GM10248 (cell line): ENCODE measurements around the gene AKT2.
"Not testable (repeated sequence)": the region's sequence is repeated elsewhere in the genome, so short reads cannot be mapped to it uniquely, and the experiment has no call there.

Experiments
- CTCF ChIA-PET: fragments of 300-600 bp; sonication (Branson Sonifier 250); formaldehyde crosslinking; extraction: SDS; loops from one replicate; lab custom pipeline; 2021; ENCODE audit warnings: antibody characterized with exemption; lab: Yijun Ruan, JAX
- POLR2A ChIA-PET: fragments of 350-650 bp; sonication (Branson Sonifier 250); formaldehyde crosslinking; extraction: SDS; loops from one replicate; lab custom pipeline; 2020; ENCODE audit warnings: antibody characterized with exemption; lab: Yijun Ruan, JAX
- DNase-seq: peaks from one replicate; pipeline ENCODE4 v3.0.0; 2012; ENCODE audit errors: extremely low spot score
- CTCF ChIP-seq: IDR thresholded peaks from 2 replicates; pipeline ENCODE4 v1.5.1; 2012; ENCODE audit warnings: mild to moderate bottlenecking, low read depth; ENCODE audit errors: extremely low read depth, missing control alignments, control extremely low read depth

AKT2 gene

GRCh38 chr19:40284501-40285352, at the start of gene AKT2:
Gene AKT2, minus strand, starts transcription at chr19:40285345. Its CDS starts 20,078 bp downstream, at chr19:40265267.
- POLR2A ChIA-PET, result no interaction called here
- CTCF ChIA-PET, result interaction anchor here (2.6 kb wide), 1 partner anchor 21 kb away, joined by 9 read pairs; no protein-coding TSS in a partner anchor
- TF ChIP-seq CTCF, result no peak
- peak; percentile 65 for DNase-seq

DNA sequence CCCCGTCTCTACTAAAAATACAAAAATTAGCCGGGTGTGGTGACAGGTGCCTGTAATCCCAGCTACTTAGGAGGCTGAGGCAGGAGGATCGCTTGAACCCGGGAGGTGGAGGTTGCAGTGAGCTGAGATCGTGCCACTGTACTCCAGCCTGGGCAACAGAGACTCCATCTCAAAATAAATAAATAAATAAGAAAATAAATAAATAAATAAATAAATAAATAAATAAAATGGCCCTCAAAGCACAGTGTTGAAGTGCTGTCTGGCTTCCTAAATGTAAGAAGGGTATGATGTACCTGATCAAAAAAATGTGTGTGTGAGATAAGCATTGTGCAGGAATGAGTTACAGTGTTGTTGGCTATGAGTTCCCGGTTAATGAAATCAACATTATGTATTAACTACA, 47.9 kb upstream of the AKT2 start:
- POLR2A ChIA-PET, DNase-seq: not testable (repeated sequence)
- CTCF ChIA-PET, result interaction anchor here (0.9 to 1.4 kb wide), 2 partner anchors 17 to 131 kb away, joined by 3 read pairs; no protein-coding TSS in a partner anchor

DNA sequence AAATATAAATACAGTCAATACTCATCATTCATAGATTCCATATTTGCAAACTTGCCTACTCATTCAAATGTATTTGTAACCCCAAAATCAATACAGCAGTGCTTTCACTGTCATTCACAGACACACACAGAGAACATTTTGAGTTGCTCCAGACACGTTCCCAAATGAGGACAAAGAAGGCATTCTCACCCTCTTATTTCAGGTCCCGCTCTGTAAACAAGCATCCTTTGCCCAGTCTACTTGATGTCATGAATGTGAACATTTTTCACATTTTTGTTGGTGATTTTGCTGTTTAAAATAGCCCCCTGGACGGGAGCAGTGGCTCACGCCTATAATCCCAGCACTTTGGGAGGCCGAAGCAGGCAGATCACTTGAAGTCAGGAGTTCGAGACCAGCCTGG, 47.5 kb upstream of the AKT2 start:
- DNase-seq, result no peak
- CTCF ChIA-PET, result interaction anchor here (0.9 to 1.4 kb wide), 2 partner anchors 17 to 132 kb away, joined by 3 read pairs; no protein-coding TSS in a partner anchor
- TF ChIP-seq CTCF, result no peak
- POLR2A ChIA-PET, result no interaction called here

DNA sequence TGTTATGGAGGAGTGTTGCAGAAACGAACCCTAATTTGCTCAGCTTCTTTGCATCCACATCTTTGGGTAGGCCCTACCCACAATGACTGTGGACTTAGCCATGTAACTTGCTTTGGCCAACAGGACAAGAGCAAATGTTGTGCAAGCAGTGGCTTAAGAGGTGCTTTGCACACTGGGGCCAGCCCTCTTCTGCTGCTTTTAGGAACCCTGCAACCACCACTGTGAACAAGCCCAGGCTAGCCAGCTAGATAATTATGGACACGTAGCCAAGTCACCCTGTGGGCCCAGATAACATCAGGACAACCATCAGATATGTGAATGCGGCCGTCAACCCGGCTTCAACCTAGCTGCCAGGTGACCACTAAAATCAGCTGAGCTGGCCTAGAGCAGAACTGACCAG, 45.9 kb upstream of the AKT2 start:
- DNase-seq, result no peak
- ChIA-PET CTCF (interaction anchor here (0.9 to 1.3 kb wide), 2 partner anchors 14 to 146 kb away, joined by 3 to 4 read pairs; no protein-coding TSS in a partner anchor), POLR2A (no interaction called here)
- no peak for TF ChIP-seq CTCF

GRCh38 chr19:40326201-40326600, 41.1 kb upstream of the AKT2 start:
- TF ChIP-seq CTCF, result no peak
- DNase-seq, result no peak
- ChIA-PET POLR2A (no interaction called here), CTCF (no interaction called here)

- DNase-seq, result no peak
- TF ChIP-seq CTCF, result no peak
- ChIA-PET CTCF (interaction anchor here (0.7 to 1.7 kb wide), 2 partner anchors 9 to 19 kb away, joined by 3 to 11 read pairs; no protein-coding TSS in a partner anchor), POLR2A (no interaction called here)
Measured at GRCh38 chr19:40323705-40324104, 38.6 kb upstream of the AKT2 start.
